T-cell (primary cell): Measurements from ENCODE around the gene PPP2R1A. TPM values are rescaled to one million over a fixed set of nuclear protein-coding genes. Genes with fewer than 3 reads are reported as not detected.
A peak's percentile ranks its signal among the peaks of the same experiment; 100 is the strongest.

Experiments
- ATAC-seq, 4 experiments: fragments of 200-7000 bp in 3 of 4; fragments of 150-1000 bp in 1 of 4; cut with Tn5 transposase; replicated peaks in 1 of 4; 1 replicate in 3 of 4; 2 replicates in 1 of 4; pipeline ENCODE4 v1.10.0; 2021; ENCODE audit warnings: moderate library complexity in 3 of 4, mild to moderate bottlenecking in 2 of 4, moderate number of reproducible peaks in 1 of 4
- CTCF ChIA-PET, 2 donors: fragments of 300-600 bp; sonication (Branson Sonifier 250); formaldehyde crosslinking; loops; one replicate each; lab custom pipeline; 2022; ENCODE audit warnings: antibody characterized with exemption in 2 of 2; lab: Charles Lee
- POLR2A ChIA-PET, 2 donors: fragments of 300-600 bp; sonication (Branson Sonifier 250); formaldehyde crosslinking; loops; one replicate each; lab custom pipeline; 2022; ENCODE audit warnings: antibody characterized with exemption in 2 of 2; lab: Charles Lee
- DNase-seq, 35 experiments: peaks; one replicate each; pipeline versions ENCODE4 v3.0.0 to v3.0.0-alpha.2; 2013 to 2023
- H3K27ac ChIP-seq: one replicate; pipeline ENCODE4 v1.5.1; 2013; ENCODE audit warnings: low read length
- H3K27me3 ChIP-seq, 2 experiments: replicated peaks in 1 of 2; 1 replicate in 1 of 2; 2 replicates in 1 of 2; pipeline versions ENCODE4 v1.6.1 to v1.7.0; 2013; ENCODE audit warnings: low read length in 1 of 2, mixed read lengths in 1 of 2; ENCODE audit not compliant: control insufficient read depth in 2 of 2, insufficient read depth in 2 of 2; ENCODE audit errors: extremely low read depth in 1 of 2
- H3K36me3 ChIP-seq, 2 donors: 1 replicate in 1 of 2; 2 replicates in 1 of 2; pipeline versions ENCODE4 v1.6.1 to v1.7.0; 2013; ENCODE audit warnings: low read length in 1 of 2; ENCODE audit not compliant: control insufficient read depth in 2 of 2, insufficient read depth in 1 of 2; ENCODE audit errors: extremely low read depth in 1 of 2
- H3K4me1 ChIP-seq, 2 experiments: 1 replicate in 1 of 2; 2 replicates in 1 of 2; pipeline versions ENCODE4 v1.6.1 to v1.7.0; 2013; ENCODE audit warnings: low read length in 2 of 2, mixed read lengths in 1 of 2; ENCODE audit not compliant: insufficient read depth in 2 of 2, control insufficient read depth in 1 of 2; ENCODE audit errors: extremely low read depth in 1 of 2
- H3K4me3 ChIP-seq, 2 donors: 1 replicate in 1 of 2; 2 replicates in 1 of 2; pipeline versions ENCODE4 v1.5.1 to v1.7.0; 2013; ENCODE audit warnings: mild to moderate bottlenecking in 2 of 2, low read length in 1 of 2, moderate library complexity in 1 of 2; ENCODE audit not compliant: control insufficient read depth in 1 of 2; ENCODE audit errors: extremely low read depth in 1 of 2
- H3K9me3 ChIP-seq: 2 replicates; pipeline ENCODE4 v1.7.0; 2013
- H3K27ac Mint-ChIP-seq, 2 donors: one replicate each; pipeline ENCODE4 v1.8.0; 2020 to 2021; ENCODE audit warnings: mild to moderate bottlenecking in 2 of 2, mixed read lengths in 2 of 2
- H3K27me3 Mint-ChIP-seq, 2 donors: one replicate each; pipeline ENCODE4 v1.8.0; 2021 to 2022; ENCODE audit warnings: mixed read lengths in 2 of 2
- H3K36me3 Mint-ChIP-seq: one replicate; pipeline ENCODE4 v1.8.0; 2021; ENCODE audit warnings: mixed read lengths
- H3K4me1 Mint-ChIP-seq, 3 donors: one replicate each; pipeline ENCODE4 v1.8.0; 2020 to 2022; ENCODE audit warnings: mixed read lengths in 3 of 3, mild to moderate bottlenecking in 1 of 3
- H3K4me3 Mint-ChIP-seq, 3 donors: one replicate each; pipeline ENCODE4 v1.8.0; 2020 to 2022; ENCODE audit warnings: mild to moderate bottlenecking in 3 of 3, mixed read lengths in 3 of 3, moderate library complexity in 3 of 3
- H3K9me3 Mint-ChIP-seq, 3 donors: one replicate each; pipeline ENCODE4 v1.8.0; 2020 to 2022; ENCODE audit warnings: mixed read lengths in 3 of 3
- WGBS: methylation state at CpG from one replicate; pipeline ENCODE4 v1.1.5; 2013; ENCODE audit warnings: missing lambda C conversion rate; ENCODE audit not compliant: insufficient coverage; 5-methylcytosine and 5-hydroxymethylcytosine counted together
- total RNA-seq, 35 experiments: library from RNA in 6 of 35; stranded (reverse) in 6 of 35; fragments of 120-200 nt in 1 of 35; gene quantifications; one replicate each; pipeline versions ENCODE4 v1.2.1 to v1.2.4 and lab custom pipeline; 2013 to 2026

Gene PPP2R1A
- total RNA-seq, 5 donors from 2014 or later (not counting 1 experiment from before 2014, with no cell fraction given): 177 to 203 (median 191) TPM

DNA sequence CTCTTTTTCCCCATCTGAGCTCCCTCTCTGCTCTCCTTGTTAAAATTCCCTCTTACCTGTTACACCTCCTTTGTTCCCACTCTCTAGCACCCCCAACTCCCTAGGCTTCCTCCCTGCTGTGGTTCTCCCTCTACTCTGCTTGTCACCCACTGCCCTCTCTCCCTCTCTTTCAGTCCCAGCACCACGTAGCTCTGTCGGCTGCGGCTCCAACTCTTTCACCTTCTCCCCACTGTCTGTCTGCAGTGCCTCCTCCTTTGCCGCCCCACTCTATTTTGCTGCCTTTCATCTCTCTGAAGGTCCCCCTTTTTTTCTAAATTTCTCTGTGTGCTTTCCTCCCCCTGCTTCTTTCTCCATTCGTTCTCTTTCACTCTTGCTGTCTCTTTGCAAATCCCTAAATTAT lies 19.5 kb upstream of the PPP2R1A start:
- CTCF ChIA-PET: interaction anchor here in 1 of 2 donors (1.1 to 1.5 kb wide), 2 partner anchors 19 to 31 kb away, joined by 3 to 10 read pairs; partner anchors contain the start of genes PPP2R1A and ZNF616
- H3K9me3 ChIP-seq: no peaks in the 10 kb centered on the region
- 9% methylated on average over 5 of the region's 5 CpGs for WGBS
- Mint-ChIP-seq H3K27me3 (no peaks in the 10 kb centered on the region), H3K4me1 (peaks cover 33 to 41% (median 36%) of the 10 kb centered on the region in 3 donors), H3K27ac (peak overlapping the region; percentile 91 to 97), H3K36me3 (peaks cover 39% of the 10 kb centered on the region), H3K4me3 (peak overlapping the region; percentile 92 to 93 (median 92)), H3K9me3 (peaks cover 0 to 3% (median 0%) of the 10 kb centered on the region in 3 donors)
- peak overlapping the region; percentile 91 to 97 for H3K4me3 ChIP-seq
- peak in 2 of 35 experiments; percentile 1 to 19 for DNase-seq
- no peak for ATAC-seq
- peaks cover 7 to 22% of the 10 kb centered on the region in 2 experiments for H3K4me1 ChIP-seq
- no peaks in the 10 kb centered on the region for H3K27me3 ChIP-seq
- H3K36me3 ChIP-seq: peaks cover 10 to 28% of the 10 kb centered on the region in 2 donors
- POLR2A ChIA-PET: no interaction called here
- H3K27ac ChIP-seq: peak overlapping the region; percentile 80

DNA sequence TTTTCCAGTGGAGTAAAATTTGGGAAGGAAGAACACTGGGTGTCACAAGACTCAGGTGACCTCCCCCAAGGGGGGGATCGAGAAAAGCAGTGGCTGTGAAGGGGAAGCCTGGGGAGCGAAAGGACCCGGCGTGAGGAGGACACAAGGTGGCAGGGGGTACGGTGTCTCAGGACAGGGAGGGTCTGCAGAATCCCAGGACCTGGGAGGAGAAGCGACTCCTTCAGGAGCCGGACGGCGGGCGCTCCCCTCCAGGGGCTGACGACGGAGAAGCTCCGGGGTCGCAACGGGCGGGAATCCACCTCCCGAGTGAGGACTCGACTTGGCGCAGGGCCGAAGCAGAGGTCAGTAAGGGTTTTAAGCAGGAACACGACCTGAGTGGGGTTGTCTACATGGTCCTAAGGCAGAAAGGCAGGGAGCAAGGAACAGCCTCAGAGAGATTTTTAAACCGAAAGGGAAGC lies 19.0 kb upstream of the PPP2R1A start:
- peaks cover 35% of the 10 kb centered on the region for H3K36me3 Mint-ChIP-seq
- H3K27ac Mint-ChIP-seq: peak overlapping the region; percentile 91 to 97
- peaks cover 31 to 41% (median 36%) of the 10 kb centered on the region in 3 donors for H3K4me1 Mint-ChIP-seq
- Histone ChIP-seq H3K27ac (peak overlapping the region; percentile 80), H3K9me3 (no peaks in the 10 kb centered on the region), H3K4me1 (peaks cover 7 to 22% of the 10 kb centered on the region in 2 experiments), H3K4me3 (peak overlapping the region; percentile 91 to 97), H3K36me3 (peaks cover 4 to 23% of the 10 kb centered on the region in 2 donors), H3K27me3 (no peaks in the 10 kb centered on the region)
- DNase-seq (peak in 2 of 35 experiments; percentile 10), ATAC-seq (peak; percentile 3 to 21 (median 18))
- CTCF ChIA-PET: interaction anchor here in 1 of 2 donors (0.7 to 1.5 kb wide), 3 partner anchors 18 to 1308 kb away, joined by 3 to 10 read pairs (median 4); partner anchors contain the start of genes PPP2R1A and ZNF616
- H3K4me3 Mint-ChIP-seq: peak overlapping the region; percentile 92 to 93 (median 92)
- H3K27me3 Mint-ChIP-seq: no peaks in the 10 kb centered on the region
- POLR2A ChIA-PET: interaction anchor here in 1 of 2 donors (0.6 kb wide), 1 partner anchor 19 kb away, joined by 9 read pairs; the partner anchor contains the start of gene PPP2R1A
- H3K9me3 Mint-ChIP-seq: no peaks in the 10 kb centered on the region
- WGBS: 0% methylated on average over 22 of the region's 22 CpGs

DNA sequence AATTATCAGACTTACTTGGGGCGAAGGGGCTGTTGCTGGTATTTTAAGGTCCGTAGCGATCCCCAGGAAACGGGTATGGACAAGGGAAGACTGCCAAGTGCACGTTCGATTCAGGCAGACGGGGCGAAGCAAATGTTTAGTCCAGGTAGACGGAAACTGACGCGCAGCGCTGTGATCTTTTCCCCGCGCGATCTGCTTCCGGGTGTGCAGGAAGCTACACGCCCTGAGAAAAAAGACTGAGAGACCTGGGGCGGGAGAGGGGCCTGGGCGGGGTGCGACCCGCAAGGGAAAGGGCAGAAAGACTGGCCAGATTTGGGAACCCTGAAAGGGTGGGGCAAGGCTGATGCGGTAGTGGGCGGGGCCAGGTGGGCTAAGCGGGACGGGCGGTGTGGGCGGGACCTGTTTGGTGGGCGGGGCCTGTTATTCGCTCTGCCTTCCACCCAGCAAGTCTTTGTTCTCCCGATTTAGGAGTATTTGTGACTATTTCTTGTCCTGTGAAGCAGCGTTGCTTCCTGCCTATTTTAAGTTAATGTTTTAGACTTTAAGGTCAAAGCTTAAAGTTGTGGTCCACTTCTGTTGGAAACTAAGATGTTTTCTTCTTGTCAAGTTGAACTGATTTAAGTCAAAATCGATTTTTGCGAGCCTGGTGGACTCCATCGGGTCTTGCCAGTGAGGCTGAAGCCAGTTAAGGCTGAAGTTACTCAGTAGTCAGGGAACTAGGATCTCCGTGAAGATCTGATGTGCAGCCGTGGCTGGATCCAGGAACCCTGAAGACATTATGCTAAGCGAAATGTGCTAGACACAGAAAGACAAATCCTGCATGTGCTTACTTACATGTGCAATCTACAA lies 18.3 kb upstream of the PPP2R1A start, which contains the start of gene ZNF836:
Gene ZNF836 (minus strand): TSS at position 301 of the 849 bp plus-strand sequence. CDS start 3,549 bp downstream, outside the sequence.
- ChIA-PET CTCF (interaction anchor here in 1 of 2 donors (0.7 to 1.5 kb wide), 3 partner anchors 18 to 1307 kb away, joined by 3 to 10 read pairs (median 4); partner anchors contain the start of genes PPP2R1A and ZNF616), POLR2A (interaction anchor here (0.6 kb wide), 2 partner anchors 18 to 103 kb away, joined by 3 to 9 read pairs; partner anchors contain the start of gene PPP2R1A (in 1 of the 2))
- ATAC-seq (peak; percentile 93 to 96 (median 94)), DNase-seq (peak; percentile 76 to 93 (median 83))
- peaks cover 35% of the 10 kb centered on the region for H3K36me3 Mint-ChIP-seq
- H3K4me1 Mint-ChIP-seq: peaks cover 31 to 41% (median 36%) of the 10 kb centered on the region in 3 donors
- Histone ChIP-seq H3K4me1 (peaks cover 7 to 22% of the 10 kb centered on the region in 2 experiments), H3K9me3 (no peaks in the 10 kb centered on the region), H3K27me3 (no peaks in the 10 kb centered on the region), H3K36me3 (peaks cover 4 to 20% of the 10 kb centered on the region in 2 donors), H3K27ac (peak within 1 kb of the TSS; percentile 80), H3K4me3 (peak within 1 kb of the TSS; percentile 91 to 97)
- 4% methylated on average over 27 of the region's 37 CpGs for WGBS
- H3K4me3 Mint-ChIP-seq: peak within 1 kb of the TSS; percentile 92 to 93 (median 92)
- peak within 1 kb of the TSS; percentile 91 to 97 for H3K27ac Mint-ChIP-seq
- no peaks in the 10 kb centered on the region for H3K27me3 Mint-ChIP-seq
- no peaks in the 10 kb centered on the region for H3K9me3 Mint-ChIP-seq

DNA sequence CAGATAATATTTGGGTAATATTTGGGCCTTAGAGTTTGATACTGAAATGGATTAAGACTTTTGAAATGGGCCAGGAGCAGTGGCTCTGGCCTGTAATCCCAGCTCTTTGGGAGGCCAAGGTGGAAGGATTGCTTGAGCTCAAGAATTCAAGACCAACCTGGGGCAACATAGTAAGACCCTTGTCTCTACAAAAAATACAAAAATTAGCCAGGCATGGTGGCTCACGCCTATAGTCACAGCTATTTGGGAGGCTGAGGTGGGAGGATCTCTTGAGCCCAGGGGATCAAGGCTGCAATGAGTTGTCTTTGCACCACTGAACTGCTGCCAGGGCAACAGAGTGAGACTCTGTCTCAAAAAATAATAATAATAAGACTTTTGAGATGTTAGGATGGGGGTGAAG lies 17.5 kb upstream of the PPP2R1A start:
- Histone ChIP-seq H3K4me1 (peaks cover 7 to 22% of the 10 kb centered on the region in 2 experiments), H3K4me3 (no peak overlapping the region), H3K27me3 (no peaks in the 10 kb centered on the region), H3K9me3 (no peaks in the 10 kb centered on the region), H3K36me3 (peaks cover 0 to 14% of the 10 kb centered on the region in 2 donors), H3K27ac (peak overlapping the region; percentile 80)
- Mint-ChIP-seq H3K4me3 (peak overlapping the region; percentile 92 to 93 (median 92)), H3K9me3 (no peaks in the 10 kb centered on the region), H3K27ac (peak overlapping the region; percentile 91 to 97), H3K27me3 (no peaks in the 10 kb centered on the region), H3K36me3 (peaks cover 30% of the 10 kb centered on the region), H3K4me1 (peaks cover 31 to 41% (median 36%) of the 10 kb centered on the region in 3 donors)
- 80% methylated on average over 1 of the region's 1 CpG for WGBS
- ChIA-PET CTCF (no interaction called here), POLR2A (no interaction called here)
- no peak for ATAC-seq
- DNase-seq: no peak

DNA sequence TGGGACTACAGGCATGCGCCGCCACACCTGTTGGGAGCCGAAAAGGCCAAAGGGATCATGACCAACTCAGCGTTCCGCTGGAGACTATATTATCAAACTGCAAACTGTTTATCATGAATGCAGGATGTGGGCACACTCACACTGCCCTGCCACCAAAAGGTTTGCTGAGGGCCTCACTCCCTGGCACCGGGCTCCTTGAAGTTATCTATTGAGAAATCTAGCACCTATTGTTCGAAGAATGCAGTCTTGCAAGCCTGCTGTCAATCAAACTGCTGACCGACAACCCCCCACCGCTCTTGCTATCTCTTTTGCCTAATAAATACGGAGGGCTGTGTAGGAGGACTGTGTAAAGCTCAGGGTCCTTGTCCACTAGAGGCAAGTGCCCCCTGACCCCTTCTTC lies 13.3 kb upstream of the PPP2R1A start:
- H3K4me1 ChIP-seq: peaks cover 3 to 10% of the 10 kb centered on the region in 2 experiments
- no peak overlapping the region for H3K27ac ChIP-seq
- no peak for ATAC-seq
- H3K36me3 Mint-ChIP-seq: no peaks in the 10 kb centered on the region
- H3K27ac Mint-ChIP-seq: no peak overlapping the region
- H3K9me3 Mint-ChIP-seq: no peaks in the 10 kb centered on the region
- H3K9me3 ChIP-seq: no peaks in the 10 kb centered on the region
- no peaks in the 10 kb centered on the region for H3K27me3 ChIP-seq
- no peak overlapping the region for H3K4me3 Mint-ChIP-seq
- 83% methylated on average over 7 of the region's 10 CpGs for WGBS
- DNase-seq: peak in 1 of 35 experiments; percentile 1
- POLR2A ChIA-PET: no interaction called here
- CTCF ChIA-PET: no interaction called here
- no peaks in the 10 kb centered on the region for H3K27me3 Mint-ChIP-seq
- no peaks in the 10 kb centered on the region for H3K36me3 ChIP-seq
- H3K4me1 Mint-ChIP-seq: peaks cover 6 to 10% (median 7%) of the 10 kb centered on the region in 3 donors
- H3K4me3 ChIP-seq: no peak overlapping the region

DNA sequence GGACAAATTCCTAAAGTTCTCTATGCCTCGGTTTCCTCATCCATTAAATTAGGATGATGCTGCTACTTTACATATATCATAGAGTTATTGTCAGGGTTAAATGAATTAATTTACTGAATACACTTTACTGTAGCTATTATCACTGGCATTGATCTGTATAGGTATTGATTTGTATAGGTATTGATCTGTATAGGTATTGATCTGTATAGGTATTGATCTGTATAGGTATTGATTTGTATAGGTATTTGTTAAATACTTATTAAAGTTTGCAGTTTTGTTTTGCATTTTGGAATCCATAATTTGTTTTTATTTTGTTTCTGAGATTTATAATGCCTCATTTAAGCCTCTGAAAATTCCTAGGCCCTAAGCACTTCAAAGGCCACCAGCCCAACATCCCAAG lies 2.4 kb upstream of the PPP2R1A start:
- Histone ChIP-seq H3K4me3 (no peak overlapping the region), H3K27ac (no peak overlapping the region), H3K4me1 (peaks cover 12 to 31% of the 10 kb centered on the region in 2 experiments), H3K36me3 (peaks cover 0 to 2% of the 10 kb centered on the region in 2 donors), H3K9me3 (no peaks in the 10 kb centered on the region), H3K27me3 (no peaks in the 10 kb centered on the region)
- no CpG with 5 or more reads among the region's 1 CpG for WGBS
- ATAC-seq (no peak), DNase-seq (no peak)
- Mint-ChIP-seq H3K4me1 (peaks cover 21 to 34% (median 29%) of the 10 kb centered on the region in 3 donors), H3K4me3 (peak overlapping the region in 1 of 3 donors; percentile 97), H3K27me3 (no peaks in the 10 kb centered on the region), H3K9me3 (no peaks in the 10 kb centered on the region), H3K27ac (no peak overlapping the region), H3K36me3 (no peaks in the 10 kb centered on the region)
- ChIA-PET CTCF (no interaction called here), POLR2A (no interaction called here)
